ENCODE measurements around the gene OR2T1. TPM values are rescaled to one million over a fixed set of nuclear protein-coding genes. Genes with fewer than 3 reads are reported as not detected.
"Not testable (repeated sequence)": the region's sequence is repeated elsewhere in the genome, so short reads cannot be mapped to it uniquely, and the experiment has no call there.

OR2T1 gene
- total RNA-seq, 2 donors from 2014 or later = not detected

DNA sequence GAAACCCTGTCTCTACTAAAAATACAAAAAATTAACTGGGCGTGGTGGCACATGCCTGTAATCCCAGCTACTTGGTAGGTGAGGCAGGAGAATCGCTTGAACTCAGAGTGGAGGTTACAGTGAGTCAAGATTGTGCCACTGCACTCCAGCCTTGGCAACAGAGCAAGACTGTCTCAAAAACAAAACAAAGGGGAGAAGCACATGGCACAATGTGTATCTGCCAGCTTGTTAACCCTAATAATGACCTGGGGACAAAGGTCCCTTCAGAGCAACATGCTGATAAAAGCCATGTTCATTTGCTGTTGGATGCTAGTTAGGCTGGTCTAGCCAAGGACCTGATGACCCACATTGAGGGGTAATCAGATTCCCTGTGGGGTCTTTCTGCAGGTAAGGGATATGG, 53.8 kb downstream of the OR2T1 start:
- ATAC-seq; DNase-seq (ENCODE audit: low spot score in 2 of 2); H3K27ac Mint-ChIP-seq; H3K36me3 Mint-ChIP-seq; H3K9me3 Mint-ChIP-seq: not testable (repeated sequence)

Other genes starting within 250 kb of the OR2T1 start
- not detected for gene OR2M2, start 228.2 kb upstream of the OR2T1 start, total RNA-seq
- gene OR2M3, start 205.8 kb upstream of the OR2T1 start, total RNA-seq = not detected
- gene OR2M4, start 171.6 kb upstream of the OR2T1 start, total RNA-seq = not detected
- not detected for gene OR2T33, start 125.1 kb upstream of the OR2T1 start, total RNA-seq
- not detected for gene OR2T12, start 99.6 kb upstream of the OR2T1 start, total RNA-seq
- not detected for gene OR2M7, start 78.5 kb upstream of the OR2T1 start, total RNA-seq
- not detected for gene OR14C36, start 54.3 kb upstream of the OR2T1 start, total RNA-seq
- not detected for gene OR2T4, start 41.4 kb upstream of the OR2T1 start, total RNA-seq
- not detected for gene OR2T6, start 27.3 kb upstream of the OR2T1 start, total RNA-seq
- gene OR2T2, start 42.6 kb downstream of the OR2T1 start, total RNA-seq = not detected
- gene OR2T3, start 70.3 kb downstream of the OR2T1 start, total RNA-seq = not detected
- gene OR2T5, start 85.5 kb downstream of the OR2T1 start, total RNA-seq = not detected
- not detected for gene OR2G6, start 105.0 kb downstream of the OR2T1 start, total RNA-seq
- gene OR2T29, start 159.7 kb downstream of the OR2T1 start, total RNA-seq = not detected
- gene OR2T34, start 171.7 kb downstream of the OR2T1 start, total RNA-seq = not detected
- not detected for gene OR2T10, start 194.7 kb downstream of the OR2T1 start, total RNA-seq
- gene OR2T11, start 232.0 kb downstream of the OR2T1 start, total RNA-seq = not detected
- not detected for gene OR2T35, start 242.2 kb downstream of the OR2T1 start, total RNA-seq